H1 (cell line): ENCODE measurements around the gene PFDN4. TPM values are rescaled to one million over a fixed set of nuclear protein-coding genes. Genes with fewer than 3 reads are reported as not detected.

ENCODE experiments used
- CTCF ChIA-PET: fragments of 300-600 bp; sonication (Branson Sonifier 250); formaldehyde crosslinking; loops from one replicate; lab custom pipeline; 2021; ENCODE audit not compliant: partially characterized antibody; lab: Charles Lee
- POLR2A ChIA-PET: fragments of 300-600 bp; sonication (Branson Sonifier 250); formaldehyde crosslinking; loops from one replicate; lab custom pipeline; 2021; ENCODE audit warnings: inconsistent platforms; ENCODE audit not compliant: partially characterized antibody; lab: Charles Lee
- DNase-seq, 2 experiments: peaks; one replicate each; pipeline versions ENCODE4 v3.0.0 to v3.0.0-alpha.2; 2010 to 2022; ENCODE audit warnings: low spot score in 2 of 2, low read depth in 1 of 2, mixed read lengths in 1 of 2
- FAIRE-seq: peaks from 2 replicates; lab custom pipeline; 2011; peaks lifted over from hg19 to GRCh38; lab: Jason Lieb, UNC
- H2AFZ ChIP-seq: 2 replicates; pipeline ENCODE4 v1.8.1; 2012; ENCODE audit warnings: low read length, inconsistent platforms
- H2AK5ac ChIP-seq: 2 replicates; pipeline ENCODE4 v1.6.1; 2013; ENCODE audit warnings: low read depth, low read length
- H2BK120ac ChIP-seq: replicated peaks from 2 replicates; pipeline ENCODE3; 2013; ENCODE audit warnings: low read depth, low read length, inconsistent platforms
- H2BK12ac ChIP-seq: 2 replicates; pipeline ENCODE4 v1.6.1; 2013; ENCODE audit warnings: low read depth, low read length
- H2BK15ac ChIP-seq: 2 replicates; pipeline ENCODE4 v1.6.1; 2013; ENCODE audit warnings: low read length
- H2BK20ac ChIP-seq: 2 replicates; pipeline ENCODE4 v1.6.1; 2013; ENCODE audit warnings: low read length
- H2BK5ac ChIP-seq: 2 replicates; pipeline ENCODE4 v1.6.1; 2013; ENCODE audit warnings: low read depth, low read length
- H3K14ac ChIP-seq: 2 replicates; pipeline ENCODE4 v1.6.1; 2013; ENCODE audit warnings: inconsistent platforms; ENCODE audit not compliant: insufficient read length
- H3K18ac ChIP-seq: 2 replicates; pipeline ENCODE4 v1.6.1; 2013; ENCODE audit warnings: low read length; ENCODE audit errors: extremely low read depth
- H3K23ac ChIP-seq: 2 replicates; pipeline ENCODE4 v1.6.1; 2013; ENCODE audit warnings: inconsistent platforms; ENCODE audit not compliant: insufficient read length
- H3K23me2 ChIP-seq: 2 replicates; pipeline ENCODE4 v1.6.1; 2013; ENCODE audit warnings: low read depth, low read length
- H3K27ac ChIP-seq: 2 replicates; pipeline ENCODE4 v1.6.1; 2011; ENCODE audit warnings: low read depth, low read length, inconsistent platforms
- H3K27me3 ChIP-seq, 4 experiments: replicated peaks in 1 of 4; 1 replicate in 1 of 4; 2 replicates in 3 of 4; pipeline versions ENCODE4 v1.6.1 to v1.8.1; 2011 to 2013; ENCODE audit warnings: low read length in 3 of 4, mild to moderate bottlenecking in 3 of 4, inconsistent platforms in 2 of 4, mixed read lengths in 2 of 4, moderate library complexity in 1 of 4; ENCODE audit not compliant: control insufficient read depth in 3 of 4, insufficient read depth in 3 of 4; ENCODE audit errors: extremely low read depth in 1 of 4
- H3K36me3 ChIP-seq, 4 experiments: 2 replicates each; pipeline versions ENCODE4 v1.6.1 to v1.8.1; 2011 to 2013; ENCODE audit warnings: mild to moderate bottlenecking in 4 of 4, low read length in 3 of 4, moderate library complexity in 2 of 4, control low read depth in 1 of 4, inconsistent platforms in 1 of 4; ENCODE audit not compliant: insufficient read depth in 4 of 4, control insufficient read depth in 2 of 4
- H3K4ac ChIP-seq: replicated peaks from 2 replicates; pipeline ENCODE3; 2013; ENCODE audit warnings: low read length, low read depth, mixed read lengths, inconsistent platforms; ENCODE audit not compliant: insufficient read length
- H3K4me1 ChIP-seq, 4 experiments: replicated peaks in 1 of 4; 1 replicate in 1 of 4; 2 replicates in 3 of 4; pipeline versions ENCODE4 v1.6.1 to v1.8.1; 2011 to 2013; ENCODE audit warnings: low read length in 3 of 4, inconsistent platforms in 2 of 4, mixed read lengths in 1 of 4; ENCODE audit not compliant: insufficient read depth in 4 of 4, control insufficient read depth in 3 of 4
- H3K4me2 ChIP-seq, 2 experiments: 2 replicates each; pipeline versions ENCODE4 v1.6.1 to v1.8.1; 2011 to 2013; ENCODE audit warnings: low read depth in 2 of 2, low read length in 2 of 2, control low read depth in 1 of 2, inconsistent platforms in 1 of 2, mild to moderate bottlenecking in 1 of 2; ENCODE audit not compliant: insufficient read depth in 1 of 2
- H3K4me3 ChIP-seq, 4 experiments: fragments of 200-600, 300-600 bp in 1 of 4; sonication (generic), shearing (Covaris generic), sonication (Bioruptor Twin) in 1 of 4; 2 replicates each; pipeline versions ENCODE4 v1.5.1 to v1.8.1; 2011 to 2016; ENCODE audit warnings: low read length in 4 of 4, low read depth in 3 of 4, control low read depth in 2 of 4, inconsistent platforms in 2 of 4, mild to moderate bottlenecking in 2 of 4, mixed read lengths in 1 of 4, moderate library complexity in 1 of 4; ENCODE audit not compliant: insufficient read depth in 2 of 4; ENCODE audit errors: extremely low read depth in 1 of 4
- H3K56ac ChIP-seq: replicated peaks from 2 replicates; pipeline ENCODE3; 2013; ENCODE audit warnings: low read depth, mild to moderate bottlenecking, mixed read lengths, low read length, inconsistent platforms; ENCODE audit not compliant: insufficient read length
- H3K79me1 ChIP-seq: 2 replicates; pipeline ENCODE4 v1.6.1; 2013; ENCODE audit warnings: low read depth, low read length, control low read depth
- H3K79me2 ChIP-seq, 2 experiments: 2 replicates each; pipeline versions ENCODE4 v1.6.1 to v1.8.1; 2012 to 2013; ENCODE audit warnings: low read length in 2 of 2, mild to moderate bottlenecking in 2 of 2, inconsistent platforms in 1 of 2; ENCODE audit not compliant: insufficient read depth in 2 of 2, control insufficient read depth in 1 of 2
- H3K9ac ChIP-seq, 4 experiments: replicated peaks in 1 of 4; 1 replicate in 1 of 4; 2 replicates in 3 of 4; pipeline versions ENCODE4 v1.6.1 to v1.8.1; 2011 to 2013; ENCODE audit warnings: low read depth in 3 of 4, low read length in 3 of 4, control low read depth in 2 of 4, mild to moderate bottlenecking in 2 of 4, moderate library complexity in 2 of 4, inconsistent platforms in 1 of 4; ENCODE audit errors: extremely low read depth in 1 of 4
- H3K9me3 ChIP-seq, 2 experiments: 2 replicates each; pipeline versions ENCODE4 v1.6.1 to v1.8.1; 2012 to 2013; ENCODE audit warnings: mild to moderate bottlenecking in 2 of 2, moderate library complexity in 2 of 2, control low read depth in 1 of 2, inconsistent platforms in 1 of 2, low read depth in 1 of 2, low read length in 1 of 2, mixed read lengths in 1 of 2; ENCODE audit not compliant: insufficient read depth in 2 of 2
- H4K20me1 ChIP-seq, 2 experiments: replicated peaks in 1 of 2; 2 replicates each; pipeline versions ENCODE3 to v1.8.1; 2011 to 2013; ENCODE audit warnings: inconsistent platforms in 2 of 2, low read length in 2 of 2, mild to moderate bottlenecking in 1 of 2; ENCODE audit not compliant: insufficient read depth in 2 of 2, control insufficient read depth in 1 of 2
- H4K5ac ChIP-seq: 2 replicates; pipeline ENCODE4 v1.6.1; 2013; ENCODE audit warnings: low read length, low read depth, mixed read lengths, inconsistent platforms; ENCODE audit not compliant: insufficient read length
- H4K8ac ChIP-seq: 2 replicates; pipeline ENCODE4 v1.8.0; 2013; ENCODE audit warnings: mild to moderate bottlenecking, moderate library complexity, low read length, inconsistent platforms; ENCODE audit not compliant: insufficient read depth; ENCODE audit errors: extremely low read depth
- H4K91ac ChIP-seq: replicated peaks from 2 replicates; pipeline ENCODE3; 2013; ENCODE audit warnings: low read length, mixed read lengths, inconsistent platforms; ENCODE audit not compliant: insufficient read length
- FOSL1 ChIP-seq: IDR thresholded peaks from 2 replicates; pipeline ENCODE4 v1.6.1; 2011; ENCODE audit warnings: mild to moderate bottlenecking, low read depth, low read length, moderate library complexity; ENCODE audit not compliant: insufficient read depth
- KDM1A ChIP-seq: fragments of 200-600, 300-600 bp; sonication (generic); IDR thresholded peaks from 2 replicates; pipeline ENCODE4 v1.7.1; 2016; ENCODE audit warnings: mild to moderate bottlenecking, low read length, borderline replicate concordance
- RXRA ChIP-seq: IDR thresholded peaks from 2 replicates; pipeline ENCODE4 v1.6.1; 2011; ENCODE audit warnings: low read depth, mild to moderate bottlenecking, low read length, moderate library complexity; ENCODE audit not compliant: insufficient read depth
- SAP30 ChIP-seq: fragments of 300-600 bp; sonication (generic); IDR thresholded peaks from 2 replicates; pipeline ENCODE4 v1.7.1; 2012; ENCODE audit warnings: low read length, moderate library complexity, mild to moderate bottlenecking, inconsistent platforms; ENCODE audit not compliant: insufficient read depth, insufficient replicate concordance
- SUZ12 ChIP-seq: fragments of 200-600 bp; sonication (generic); IDR thresholded peaks from 2 replicates; pipeline ENCODE4 v1.6.1; 2012; ENCODE audit warnings: mild to moderate bottlenecking, inconsistent platforms, low read length, moderate library complexity, mixed read lengths
- WGBS, 2 experiments: shearing (Covaris generic) in 1 of 2; methylation state at CpG; one replicate each; pipeline versions ENCODE4 v1.1.6 to v1.1.7; 2013 to 2015; ENCODE audit warnings: low lambda C conversion rate in 2 of 2, mixed read lengths in 2 of 2, inconsistent platforms in 1 of 2, low coverage in 1 of 2, missing lambda C conversion rate in 1 of 2; ENCODE audit not compliant: insufficient replicate concordance in 2 of 2, insufficient coverage in 1 of 2, insufficient read length in 1 of 2; ENCODE audit errors: extremely low coverage in 1 of 2, missing lambda C conversion rate in 1 of 2; 5-methylcytosine and 5-hydroxymethylcytosine counted together
- polyA plus RNA-seq, 7 experiments: library from polyadenylated mRNA; depleted of rRNA in 3 of 7; stranded (reverse) in 5 of 7; unstranded in 2 of 7; fragments of >200 nt in 5 of 7; fragments of 200-250 nt in 2 of 7; gene quantifications; 1 replicate in 5 of 7; 2 replicates in 1 of 7; 4 replicates in 1 of 7; pipeline versions ENCODE4 v1.2.1 to v1.2.3, GENCODE V29; 2011 to 2013; ENCODE audit warnings: missing spikeins in 2 of 7, mixed read lengths in 2 of 7
- total RNA-seq: library from RNA; stranded (reverse); fragmentation: NEBNext Ultra II Directional; extraction: Animal tissue kit (Norgen Biotek cat#: 25700); gene quantifications from 2 replicates; pipeline ENCODE4 v1.2.1, GENCODE V29; 2021
- TF ChIP-seq, protein P1 (sequence below), 3 experiments: IDR thresholded peaks; 1 replicate in 2 of 3; 2 replicates in 1 of 3; pipeline versions ENCODE4 v1.5.1 to v1.6.1; 2011; ENCODE audit warnings: low read length in 3 of 3, mild to moderate bottlenecking in 3 of 3, inconsistent platforms in 2 of 3, low read depth in 1 of 3, moderate library complexity in 1 of 3; ENCODE audit not compliant: insufficient read depth in 1 of 3; ENCODE audit errors: control extremely low read depth in 1 of 3

Gene PFDN4
- total and polyA plus RNA-seq, 2 of the 8 experiments (the other 6 are each of a cell fraction or from before 2014, with no cell fraction given), result 41.9 to 96.8 TPM

DNA sequence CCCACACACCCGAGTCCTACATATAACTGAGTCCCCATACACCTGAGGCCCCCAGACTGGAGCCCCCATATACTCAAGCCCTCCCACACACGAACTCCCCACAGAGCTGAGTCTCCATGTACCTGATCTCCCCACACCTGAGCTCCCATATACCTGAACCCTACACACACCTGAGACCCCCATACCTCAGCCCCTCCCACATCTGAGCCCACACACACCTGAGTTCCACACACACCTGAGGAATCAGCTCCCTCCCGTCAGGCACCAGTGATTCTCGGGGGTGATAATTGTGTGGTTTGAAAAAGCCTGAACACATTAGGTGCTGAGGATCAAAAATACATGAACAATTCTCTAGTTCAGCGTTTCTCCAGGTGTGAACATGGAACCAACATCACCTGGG is 15.4 kb downstream of the PFDN4 start:
- ChIA-PET POLR2A (interaction anchor here (1.0 kb wide), 1 partner anchor 16 kb away, joined by 5 read pairs; the partner anchor contains the start of gene PFDN4), CTCF (interaction anchor here (0.6 to 3.1 kb wide), 10 partner anchors 9 to 427 kb away, joined by 3 to 12 read pairs (median 4); no protein-coding TSS in a partner anchor)
- H3K79me2 ChIP-seq, result no peaks in the 10 kb centered on the region
- H4K91ac ChIP-seq, result no peak overlapping the region
- H3K9ac ChIP-seq, result no peak overlapping the region
- FAIRE-seq (no peak), DNase-seq (no peak)
- H3K36me3 ChIP-seq, result peaks cover 0 to 21% (median 0%) of the 10 kb centered on the region in 4 experiments; a peak in 2 of 8 replicates
- 68% methylated on average over 5 of the region's 5 CpGs; no CpG with 5 or more reads in 1 of the 2 experiments for WGBS, 2 experiments
- no peak overlapping the region for H2AK5ac ChIP-seq
- peak overlapping the region; percentile 73; the same call in 1 of the 2 replicates for H3K18ac ChIP-seq
- H3K56ac ChIP-seq, result no peak overlapping the region
- H2BK20ac ChIP-seq, result no peak overlapping the region
- no peak overlapping the region for H2AFZ ChIP-seq
- no peak overlapping the region for H4K5ac ChIP-seq
- no peak overlapping the region for H2BK5ac ChIP-seq
- no peak overlapping the region for H3K4me2 ChIP-seq
- no peak overlapping the region for H3K27ac ChIP-seq
- H3K23ac ChIP-seq, result no peak overlapping the region
- no peaks in the 10 kb centered on the region; the same call in 1 of the 2 replicates for H3K23me2 ChIP-seq
- no peak overlapping the region for H2BK120ac ChIP-seq
- no peak overlapping the region for H2BK12ac ChIP-seq
- no peaks in the 10 kb centered on the region for H3K79me1 ChIP-seq
- H4K8ac ChIP-seq, result no peak overlapping the region
- TF ChIP-seq KDM1A (no peak), RXRA (no peak), SUZ12 (no peak), FOSL1 (no peak), SAP30 (no peak)
- TF ChIP-seq, protein P1, sequence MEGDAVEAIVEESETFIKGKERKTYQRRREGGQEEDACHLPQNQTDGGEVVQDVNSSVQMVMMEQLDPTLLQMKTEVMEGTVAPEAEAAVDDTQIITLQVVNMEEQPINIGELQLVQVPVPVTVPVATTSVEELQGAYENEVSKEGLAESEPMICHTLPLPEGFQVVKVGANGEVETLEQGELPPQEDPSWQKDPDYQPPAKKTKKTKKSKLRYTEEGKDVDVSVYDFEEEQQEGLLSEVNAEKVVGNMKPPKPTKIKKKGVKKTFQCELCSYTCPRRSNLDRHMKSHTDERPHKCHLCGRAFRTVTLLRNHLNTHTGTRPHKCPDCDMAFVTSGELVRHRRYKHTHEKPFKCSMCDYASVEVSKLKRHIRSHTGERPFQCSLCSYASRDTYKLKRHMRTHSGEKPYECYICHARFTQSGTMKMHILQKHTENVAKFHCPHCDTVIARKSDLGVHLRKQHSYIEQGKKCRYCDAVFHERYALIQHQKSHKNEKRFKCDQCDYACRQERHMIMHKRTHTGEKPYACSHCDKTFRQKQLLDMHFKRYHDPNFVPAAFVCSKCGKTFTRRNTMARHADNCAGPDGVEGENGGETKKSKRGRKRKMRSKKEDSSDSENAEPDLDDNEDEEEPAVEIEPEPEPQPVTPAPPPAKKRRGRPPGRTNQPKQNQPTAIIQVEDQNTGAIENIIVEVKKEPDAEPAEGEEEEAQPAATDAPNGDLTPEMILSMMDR (IDR thresholded peaks at IDR 0.05; ENCODE audit: control extremely low read depth in 1 of 3, insufficient read depth in 1 of 3, low read depth in 1 of 3, low read length in 3 of 3), result no peak
- no peaks in the 10 kb centered on the region for H3K9me3 ChIP-seq
- H3K4me3 ChIP-seq, result no peak overlapping the region
- H2BK15ac ChIP-seq, result no peak overlapping the region
- H3K4ac ChIP-seq, result no peak overlapping the region
- no peak overlapping the region for H3K14ac ChIP-seq
- peaks cover 0 to 12% (median 11%) of the 10 kb centered on the region in 4 experiments; a peak in 5 of 7 replicates for H3K4me1 ChIP-seq
- H3K27me3 ChIP-seq, result no peaks in the 10 kb centered on the region
- H4K20me1 ChIP-seq, result no peaks in the 10 kb centered on the region
